ENCODE data around the gene SAMD1. TPM values are rescaled to one million over a fixed set of nuclear protein-coding genes. Genes with fewer than 3 reads are reported as not detected.
A peak's percentile ranks its signal among the peaks of the same experiment; 100 is the strongest.

SAMD1 gene
- total and polyA plus RNA-seq, 9 of the 15 experiments (the other 6 are each of a cell fraction or from before 2014, with no cell fraction given), result 2.9 to 96.0 (median 43.5) TPM

DNA sequence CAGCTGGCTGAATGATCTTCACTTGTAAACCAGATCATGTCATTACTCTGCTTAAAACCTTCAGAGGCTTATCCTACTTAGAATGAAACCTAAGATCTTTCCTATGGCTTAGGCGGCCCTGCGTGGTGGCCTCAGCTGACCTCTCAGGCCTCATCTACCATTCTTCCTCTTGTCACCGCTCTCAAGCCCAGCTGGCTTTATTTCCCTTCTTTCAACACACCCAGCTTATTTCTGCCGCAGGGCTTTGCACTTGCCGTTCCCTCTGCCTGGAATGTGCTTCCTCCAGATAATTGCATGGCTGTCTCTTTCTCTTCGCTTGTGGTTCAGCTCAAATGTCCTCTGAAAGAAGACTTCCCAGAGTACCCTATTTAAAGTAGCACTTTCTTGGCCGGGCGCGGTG is 49.4 kb upstream of the SAMD1 start (continued):
- no peak for TF ChIP-seq RBM39 (optimal IDR thresholded peaks at IDR 0.05; ENCODE audit: low read depth, low read length)
- no peak for TF ChIP-seq HDAC3 (IDR thresholded peaks at IDR 0.05; ENCODE audit: borderline replicate concordance, partially characterized antibody)
- no peak for TF ChIP-seq SP1 (CRISPR knock-in tag; IDR thresholded peaks at IDR 0.05)
- peak in 1 of 2 experiments; percentile 68; a peak in 2 of 4 replicates for TF ChIP-seq FOXK2 (conservative IDR thresholded peaks at IDR 0.05 in 1 of 2, IDR thresholded peaks at IDR 0.05 in 1 of 2; ENCODE audit: low read depth in 2 of 2)
- TF ChIP-seq, protein P1, sequence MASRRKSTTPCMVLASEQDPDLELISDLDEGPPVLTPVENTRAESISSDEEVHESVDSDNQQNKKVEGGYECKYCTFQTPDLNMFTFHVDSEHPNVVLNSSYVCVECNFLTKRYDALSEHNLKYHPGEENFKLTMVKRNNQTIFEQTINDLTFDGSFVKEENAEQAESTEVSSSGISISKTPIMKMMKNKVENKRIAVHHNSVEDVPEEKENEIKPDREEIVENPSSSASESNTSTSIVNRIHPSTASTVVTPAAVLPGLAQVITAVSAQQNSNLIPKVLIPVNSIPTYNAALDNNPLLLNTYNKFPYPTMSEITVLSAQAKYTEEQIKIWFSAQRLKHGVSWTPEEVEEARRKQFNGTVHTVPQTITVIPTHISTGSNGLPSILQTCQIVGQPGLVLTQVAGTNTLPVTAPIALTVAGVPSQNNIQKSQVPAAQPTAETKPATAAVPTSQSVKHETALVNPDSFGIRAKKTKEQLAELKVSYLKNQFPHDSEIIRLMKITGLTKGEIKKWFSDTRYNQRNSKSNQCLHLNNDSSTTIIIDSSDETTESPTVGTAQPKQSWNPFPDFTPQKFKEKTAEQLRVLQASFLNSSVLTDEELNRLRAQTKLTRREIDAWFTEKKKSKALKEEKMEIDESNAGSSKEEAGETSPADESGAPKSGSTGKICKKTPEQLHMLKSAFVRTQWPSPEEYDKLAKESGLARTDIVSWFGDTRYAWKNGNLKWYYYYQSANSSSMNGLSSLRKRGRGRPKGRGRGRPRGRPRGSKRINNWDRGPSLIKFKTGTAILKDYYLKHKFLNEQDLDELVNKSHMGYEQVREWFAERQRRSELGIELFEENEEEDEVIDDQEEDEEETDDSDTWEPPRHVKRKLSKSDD (conservative IDR thresholded peaks at IDR 0.05; ENCODE audit: low read length), result no peak
- no peak for TF ChIP-seq MEF2D (tag; conservative IDR thresholded peaks at IDR 0.05; ENCODE audit: low read depth)
- TF ChIP-seq HSF4 (CRISPR knock-in tag; IDR thresholded peaks at IDR 0.05; ENCODE audit: borderline replicate concordance), result no peak
- TF ChIP-seq KDM5B (IDR thresholded peaks at IDR 0.05; ENCODE audit: insufficient replicate concordance, low read depth, low read length), result no peak
- TF ChIP-seq ZSCAN32 (CRISPR knock-in tag; IDR thresholded peaks at IDR 0.05), result no peak
- no peak for TF ChIP-seq THRAP3 (IDR thresholded peaks at IDR 0.05; ENCODE audit: borderline replicate concordance)
- TF ChIP-seq, protein P2, sequence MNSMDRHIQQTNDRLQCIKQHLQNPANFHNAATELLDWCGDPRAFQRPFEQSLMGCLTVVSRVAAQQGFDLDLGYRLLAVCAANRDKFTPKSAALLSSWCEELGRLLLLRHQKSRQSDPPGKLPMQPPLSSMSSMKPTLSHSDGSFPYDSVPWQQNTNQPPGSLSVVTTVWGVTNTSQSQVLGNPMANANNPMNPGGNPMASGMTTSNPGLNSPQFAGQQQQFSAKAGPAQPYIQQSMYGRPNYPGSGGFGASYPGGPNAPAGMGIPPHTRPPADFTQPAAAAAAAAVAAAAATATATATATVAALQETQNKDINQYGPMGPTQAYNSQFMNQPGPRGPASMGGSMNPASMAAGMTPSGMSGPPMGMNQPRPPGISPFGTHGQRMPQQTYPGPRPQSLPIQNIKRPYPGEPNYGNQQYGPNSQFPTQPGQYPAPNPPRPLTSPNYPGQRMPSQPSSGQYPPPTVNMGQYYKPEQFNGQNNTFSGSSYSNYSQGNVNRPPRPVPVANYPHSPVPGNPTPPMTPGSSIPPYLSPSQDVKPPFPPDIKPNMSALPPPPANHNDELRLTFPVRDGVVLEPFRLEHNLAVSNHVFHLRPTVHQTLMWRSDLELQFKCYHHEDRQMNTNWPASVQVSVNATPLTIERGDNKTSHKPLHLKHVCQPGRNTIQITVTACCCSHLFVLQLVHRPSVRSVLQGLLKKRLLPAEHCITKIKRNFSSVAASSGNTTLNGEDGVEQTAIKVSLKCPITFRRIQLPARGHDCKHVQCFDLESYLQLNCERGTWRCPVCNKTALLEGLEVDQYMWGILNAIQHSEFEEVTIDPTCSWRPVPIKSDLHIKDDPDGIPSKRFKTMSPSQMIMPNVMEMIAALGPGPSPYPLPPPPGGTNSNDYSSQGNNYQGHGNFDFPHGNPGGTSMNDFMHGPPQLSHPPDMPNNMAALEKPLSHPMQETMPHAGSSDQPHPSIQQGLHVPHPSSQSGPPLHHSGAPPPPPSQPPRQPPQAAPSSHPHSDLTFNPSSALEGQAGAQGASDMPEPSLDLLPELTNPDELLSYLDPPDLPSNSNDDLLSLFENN (IDR thresholded peaks at IDR 0.05; ENCODE audit: low read depth in 2 of 2, low read length in 2 of 2), result no peak
- TF ChIP-seq NFXL1 (CRISPR knock-in tag; IDR thresholded peaks at IDR 0.05), result no peak
- TF ChIP-seq, protein P3, sequence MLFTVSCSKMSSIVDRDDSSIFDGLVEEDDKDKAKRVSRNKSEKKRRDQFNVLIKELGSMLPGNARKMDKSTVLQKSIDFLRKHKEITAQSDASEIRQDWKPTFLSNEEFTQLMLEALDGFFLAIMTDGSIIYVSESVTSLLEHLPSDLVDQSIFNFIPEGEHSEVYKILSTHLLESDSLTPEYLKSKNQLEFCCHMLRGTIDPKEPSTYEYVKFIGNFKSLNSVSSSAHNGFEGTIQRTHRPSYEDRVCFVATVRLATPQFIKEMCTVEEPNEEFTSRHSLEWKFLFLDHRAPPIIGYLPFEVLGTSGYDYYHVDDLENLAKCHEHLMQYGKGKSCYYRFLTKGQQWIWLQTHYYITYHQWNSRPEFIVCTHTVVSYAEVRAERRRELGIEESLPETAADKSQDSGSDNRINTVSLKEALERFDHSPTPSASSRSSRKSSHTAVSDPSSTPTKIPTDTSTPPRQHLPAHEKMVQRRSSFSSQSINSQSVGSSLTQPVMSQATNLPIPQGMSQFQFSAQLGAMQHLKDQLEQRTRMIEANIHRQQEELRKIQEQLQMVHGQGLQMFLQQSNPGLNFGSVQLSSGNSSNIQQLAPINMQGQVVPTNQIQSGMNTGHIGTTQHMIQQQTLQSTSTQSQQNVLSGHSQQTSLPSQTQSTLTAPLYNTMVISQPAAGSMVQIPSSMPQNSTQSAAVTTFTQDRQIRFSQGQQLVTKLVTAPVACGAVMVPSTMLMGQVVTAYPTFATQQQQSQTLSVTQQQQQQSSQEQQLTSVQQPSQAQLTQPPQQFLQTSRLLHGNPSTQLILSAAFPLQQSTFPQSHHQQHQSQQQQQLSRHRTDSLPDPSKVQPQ (CRISPR knock-in tag; IDR thresholded peaks at IDR 0.05; ENCODE audit: borderline replicate concordance), result no peak
- TF ChIP-seq SAFB2 (IDR thresholded peaks at IDR 0.05; ENCODE audit: borderline replicate concordance, low read depth, low read length, severe bottlenecking), result no peak
- TF ChIP-seq ZNF57 (CRISPR knock-in tag; IDR thresholded peaks at IDR 0.05), result no peak
- TF ChIP-seq XRCC4 (IDR thresholded peaks at IDR 0.05; ENCODE audit: extremely low read depth, insufficient read depth, insufficient read length), result no peak
- TF ChIP-seq PPARD (CRISPR knock-in tag; IDR thresholded peaks at IDR 0.05), result no peak
- TF ChIP-seq MXI1 (IDR thresholded peaks at IDR 0.05; ENCODE audit: low read depth, low read length), result no peak
- no peak for TF ChIP-seq NR1H2 (CRISPR knock-in tag; IDR thresholded peaks at IDR 0.05)
- no peak for TF ChIP-seq RBM15 (IDR thresholded peaks at IDR 0.05; ENCODE audit: insufficient read depth, low read length)
- TF ChIP-seq KDM1A (IDR thresholded peaks at IDR 0.05), result peak in 1 of 2 experiments; percentile 46; a peak in 2 of 4 replicates
